Measurements from ENCODE around the gene HDAC7. TPM values are rescaled to one million over a fixed set of nuclear protein-coding genes. Genes with fewer than 3 reads are reported as not detected.

Gene HDAC7
- total RNA-seq, 1 donor from 2014 or later, result 27.1 TPM

DNA sequence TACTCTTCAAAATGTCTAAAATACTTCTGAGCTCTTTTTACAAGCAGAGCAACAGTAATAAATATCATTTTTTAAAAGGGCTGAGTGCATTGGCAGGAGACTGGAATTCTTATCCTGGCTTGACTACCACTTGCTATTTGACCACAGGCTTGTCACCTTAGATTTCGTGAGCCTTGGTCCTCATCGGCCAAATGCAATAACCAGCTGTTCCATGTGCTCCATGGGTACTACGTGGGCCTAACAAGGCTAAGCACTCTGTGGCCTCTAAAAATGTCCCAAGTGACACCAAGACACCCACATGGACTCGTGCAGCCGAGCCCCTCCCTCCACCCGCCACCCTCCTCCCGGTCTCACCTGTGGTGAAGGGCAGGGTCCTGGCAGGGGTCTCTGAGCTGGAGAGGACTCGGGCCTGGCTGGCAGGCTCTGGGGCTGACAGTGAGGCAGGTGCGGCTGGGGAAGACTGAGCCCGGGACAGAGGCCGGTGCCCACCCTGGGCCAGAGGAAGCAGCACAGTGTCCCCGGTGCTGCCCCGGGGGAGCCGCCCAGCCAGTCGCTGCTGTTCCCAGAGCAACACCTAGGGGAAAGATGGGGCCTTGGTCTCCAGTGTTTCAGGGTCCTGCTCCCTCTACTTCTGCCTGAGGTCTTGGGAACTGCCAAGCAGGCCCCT lies 26.6 kb downstream of the HDAC7 start:
- DNase-seq, result no peak

- no peak for DNase-seq
These were observed 27.8 kb downstream of the HDAC7 start for GRCh38 chr12:47791874-47792273.

DNA sequence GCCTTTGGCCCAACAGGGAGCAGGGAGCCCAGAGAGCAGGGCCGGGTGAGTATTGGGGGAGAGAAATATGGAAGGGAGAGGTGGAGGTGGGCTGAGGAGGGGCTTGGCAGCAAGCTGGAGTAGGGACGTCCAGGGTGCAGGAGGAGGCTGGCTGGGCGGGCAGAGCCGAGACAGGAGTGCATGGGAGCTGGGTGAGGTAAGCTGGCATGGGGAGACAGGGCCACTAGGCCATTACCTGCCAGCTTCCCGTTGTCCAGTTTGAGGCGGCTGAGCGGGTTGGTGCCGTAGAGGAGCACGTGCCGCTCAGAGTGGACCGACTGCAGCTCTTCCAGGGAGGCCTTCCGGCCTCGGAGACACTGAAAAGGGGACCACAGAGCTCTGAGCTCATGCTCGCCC lies 28.4 kb downstream of the HDAC7 start:
- DNase-seq, result no peak

DNA sequence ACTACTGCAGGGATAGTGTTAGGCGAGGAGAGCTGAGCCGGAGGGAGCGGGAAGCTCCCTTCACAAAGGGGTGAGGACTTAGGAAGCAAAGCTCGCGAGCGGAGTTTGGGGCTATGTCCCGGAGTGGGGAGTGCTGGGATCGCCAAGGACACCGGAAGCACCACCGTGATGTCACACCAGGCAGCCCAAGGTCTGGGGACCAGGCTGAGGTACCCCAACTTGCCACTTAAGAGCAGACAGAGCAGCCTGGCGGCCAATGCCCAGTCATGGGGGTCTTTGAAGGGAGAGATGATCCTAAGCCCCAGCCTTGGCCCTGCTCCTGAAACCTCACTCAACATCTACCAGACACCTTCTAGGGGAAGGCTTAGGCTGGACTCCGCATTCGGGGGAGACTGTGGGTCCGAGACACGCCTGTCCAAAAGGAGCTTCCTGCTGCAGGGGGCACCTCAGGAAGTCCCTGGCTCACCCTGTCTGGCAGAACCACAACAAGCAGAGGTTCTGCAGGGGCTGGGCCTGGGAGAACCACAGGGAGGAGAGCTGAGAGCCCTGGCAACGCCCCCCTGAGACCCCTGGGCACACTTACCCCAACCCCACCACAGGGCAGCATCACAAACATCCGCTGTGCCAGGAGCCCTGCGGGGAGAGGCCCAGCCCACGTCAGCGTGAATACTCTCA lies 28.9 kb downstream of the HDAC7 start:
- DNase-seq, result no peak

GRCh38 chr12:47789712-47790489 lies 29.8 kb downstream of the HDAC7 start:
- DNase-seq, result no peak

DNA sequence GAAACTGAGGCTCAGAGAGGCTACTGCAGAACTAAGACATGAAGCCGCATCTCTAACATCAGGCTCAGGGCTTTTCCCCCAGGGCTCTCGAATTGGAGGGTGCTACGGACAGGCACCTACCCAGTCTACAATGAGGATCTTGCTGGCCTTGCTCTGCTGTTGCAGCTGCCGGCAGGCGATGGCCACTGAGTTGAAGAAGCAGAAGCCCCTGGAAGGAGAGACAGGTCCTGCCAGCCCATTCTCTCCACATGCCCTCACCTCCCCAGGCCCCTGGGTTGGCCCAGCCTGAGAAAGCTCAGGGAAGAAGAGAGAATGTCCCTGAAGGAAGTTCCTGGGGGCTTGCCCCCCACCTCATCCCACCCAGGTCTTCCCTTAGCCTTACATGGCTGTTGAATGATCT lies 30.6 kb downstream of the HDAC7 start:
- DNase-seq, result no peak

DNA sequence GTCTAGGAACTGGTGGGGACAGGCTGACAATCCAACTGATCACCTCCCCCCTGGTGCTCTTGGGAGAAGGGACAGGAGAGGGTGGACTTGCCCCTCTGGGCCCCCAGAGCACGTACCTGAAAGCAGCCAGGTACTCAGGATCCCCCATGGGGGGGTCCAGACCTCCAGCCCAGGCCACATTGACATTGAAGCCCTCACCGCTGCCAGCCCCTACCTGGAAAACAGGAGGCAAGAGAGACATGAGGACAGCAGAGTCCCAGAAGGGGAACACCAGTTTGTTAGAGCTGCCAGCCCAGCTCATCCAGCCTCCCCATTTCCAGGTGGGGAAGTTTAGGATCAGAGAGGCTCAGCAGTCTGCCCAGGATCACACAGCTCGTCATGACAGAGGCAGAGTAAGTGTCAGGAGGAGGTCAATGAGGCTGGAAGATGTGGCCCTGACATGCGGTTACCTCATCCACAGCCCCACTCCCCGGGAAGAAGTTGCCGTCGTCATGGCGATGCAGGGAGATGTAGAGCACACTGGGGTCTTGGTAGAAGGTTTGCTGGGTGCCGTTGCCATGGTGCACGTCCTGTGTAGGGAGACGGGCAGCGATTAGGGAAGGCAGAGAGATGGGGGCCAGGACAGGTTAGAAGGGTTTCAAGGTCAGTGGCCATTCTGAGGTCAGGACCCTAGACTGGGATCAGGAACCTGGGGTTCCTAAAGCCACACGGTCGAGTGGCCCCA lies 31.9 kb downstream of the HDAC7 start:
- DNase-seq, result no peak

- DNase-seq, result no peak
These were observed 32.9 kb downstream of the HDAC7 start for GRCh38 chr12:47786662-47787280.

DNA sequence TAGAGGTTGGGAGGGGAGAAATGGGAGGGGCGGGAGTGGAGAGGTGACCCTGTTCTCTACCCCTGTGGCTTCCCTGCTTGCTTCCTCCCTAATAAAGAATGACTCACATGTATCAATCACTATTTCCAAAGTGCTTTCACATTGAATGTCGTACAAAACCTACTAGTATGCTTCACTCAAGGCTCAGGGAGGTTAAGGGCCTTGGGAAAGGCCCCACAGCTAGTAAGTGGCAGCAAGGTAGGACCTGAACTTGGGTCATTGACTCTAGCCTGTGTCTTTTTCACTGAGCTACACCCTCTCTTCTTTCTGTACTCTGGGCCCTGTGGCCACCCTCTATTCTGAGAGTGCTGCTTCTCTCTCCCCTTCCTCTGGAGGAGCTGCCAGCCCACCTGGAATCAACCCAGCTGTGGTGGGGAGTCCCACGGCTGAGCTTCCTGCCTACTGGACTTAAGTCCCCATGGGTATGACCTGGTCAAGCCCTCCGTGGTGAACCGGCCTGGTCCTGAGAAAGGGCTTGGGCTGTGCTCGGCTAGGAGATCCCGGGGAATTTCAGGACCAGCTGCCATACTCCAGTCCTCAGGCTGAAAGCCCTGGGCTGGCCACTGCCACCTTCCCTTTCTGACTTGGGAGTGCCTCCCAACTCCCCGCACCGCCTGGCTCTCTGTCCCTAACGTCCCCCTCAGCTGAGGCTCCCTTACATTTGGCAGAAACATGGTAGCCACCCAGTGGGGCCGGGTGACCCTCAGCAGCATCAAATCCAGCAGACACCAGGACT lies 33.6 kb downstream of the HDAC7 start:
- no peak for DNase-seq

- no peak for DNase-seq
These were observed 34.4 kb downstream of the HDAC7 start for GRCh38 chr12:47785036-47785886.

DNA sequence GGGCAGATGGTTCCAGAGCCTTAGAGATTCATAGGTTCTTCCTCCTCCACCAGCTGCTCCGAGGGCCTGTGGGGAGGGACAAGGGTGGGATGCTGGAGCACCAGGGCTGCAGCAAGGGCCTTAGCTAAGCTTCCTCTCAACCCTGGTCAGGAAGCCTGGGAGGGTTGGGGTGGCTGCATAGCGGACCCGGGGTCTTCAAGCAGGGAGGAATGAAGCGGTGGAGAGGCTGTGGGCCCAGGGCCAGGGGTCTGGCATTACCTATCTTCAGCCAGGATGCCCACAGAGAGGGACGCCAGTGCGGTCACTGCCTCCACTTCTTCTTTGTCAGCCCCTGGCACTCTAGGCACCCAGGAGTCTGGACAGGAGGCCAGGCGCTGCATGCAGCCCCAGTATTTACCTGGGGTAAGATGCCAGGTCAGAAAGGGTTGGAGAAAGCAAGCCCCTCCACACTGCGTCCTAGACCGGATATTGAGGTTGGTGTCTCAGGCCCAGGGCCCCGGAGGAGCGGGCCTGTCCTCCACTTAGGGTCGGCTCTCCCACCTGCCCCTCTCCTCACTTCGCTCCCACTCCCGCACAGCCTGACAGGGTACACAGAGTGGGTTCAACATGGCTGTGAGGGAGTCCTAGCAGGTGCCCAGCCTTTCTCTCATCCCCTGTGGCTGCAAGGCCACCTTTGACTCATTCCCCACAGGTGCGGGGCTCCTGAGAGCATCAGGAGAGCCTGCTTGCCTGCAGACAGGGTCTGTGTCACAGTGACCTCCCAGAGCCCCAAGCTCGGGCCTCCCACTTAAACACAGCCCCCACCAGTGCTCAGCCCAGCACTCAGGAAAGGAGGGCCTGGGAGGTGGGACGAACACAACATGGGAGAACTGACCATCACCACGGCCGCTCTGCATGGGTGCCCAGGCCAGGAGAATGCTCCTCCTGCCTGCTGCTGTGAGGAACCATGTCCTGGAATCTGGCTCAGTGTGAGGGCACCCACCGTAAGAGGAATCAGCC lies 35.6 kb downstream of the HDAC7 start:
- no peak for DNase-seq

- no peak for DNase-seq
These were observed 36.5 kb downstream of the HDAC7 start for GRCh38 chr12:47783024-47783755.

DNA sequence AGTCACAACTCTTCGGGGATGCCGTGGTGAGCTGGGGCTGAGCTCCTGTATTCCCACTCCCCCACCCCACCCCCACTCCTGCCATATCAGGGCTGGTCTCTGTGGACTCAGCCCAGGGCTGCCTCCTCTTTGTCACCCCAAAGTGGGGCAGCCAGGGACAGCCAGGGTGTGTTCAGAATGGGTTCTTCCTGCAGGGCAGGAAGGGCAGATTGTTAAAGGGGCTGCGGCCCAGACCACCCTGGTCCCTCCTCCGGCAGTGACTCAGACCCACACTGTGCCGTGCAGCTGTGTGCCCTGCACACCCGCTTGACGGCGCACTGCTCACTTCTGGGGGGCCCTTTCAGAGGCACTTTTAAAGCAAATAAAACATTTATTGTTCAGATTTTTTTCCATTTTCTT lies 37.3 kb downstream of the HDAC7 start:
- no peak for DNase-seq

DNA sequence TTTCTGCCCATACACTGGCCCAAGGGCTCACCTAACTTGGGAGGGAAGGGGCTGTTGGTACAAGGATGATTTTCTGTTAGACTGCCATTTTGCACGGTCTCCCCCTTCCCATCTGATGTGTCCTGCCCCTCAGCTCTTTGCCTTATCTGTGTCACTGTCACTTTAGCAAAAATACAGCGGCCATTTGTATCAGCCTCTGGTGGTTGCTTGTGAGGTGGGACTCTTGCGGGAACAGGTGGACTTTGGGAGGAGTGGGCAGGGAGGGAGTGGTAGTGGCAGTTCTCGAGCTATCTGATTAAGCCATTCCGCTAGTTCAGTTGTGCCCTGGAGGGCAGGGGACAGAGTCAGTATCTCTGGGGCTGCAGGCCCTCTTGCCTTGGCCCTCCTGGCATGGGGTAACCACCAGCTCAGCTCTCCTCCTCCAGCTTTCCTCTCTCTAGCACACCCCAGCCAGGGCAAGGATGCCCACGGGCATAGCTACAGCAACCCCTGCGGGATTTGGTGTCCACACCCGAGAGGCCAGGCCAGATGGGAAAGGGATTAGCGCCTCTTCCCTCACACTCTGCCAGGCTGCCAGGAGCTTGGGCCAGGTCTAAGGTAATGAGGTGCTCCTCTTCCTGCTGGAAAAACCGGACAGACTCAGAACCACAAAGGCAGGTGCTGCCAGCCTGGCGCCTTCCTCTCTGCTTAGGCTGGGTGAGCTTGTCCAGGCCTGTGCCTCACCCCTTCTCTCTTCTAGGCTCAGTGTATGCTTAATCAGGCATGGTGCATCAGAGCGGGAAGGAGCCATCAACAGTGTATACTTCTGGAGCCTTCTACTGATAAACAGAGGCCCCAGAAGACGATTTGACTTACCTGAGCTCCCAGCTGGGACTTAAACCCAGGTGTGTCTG lies 38.0 kb downstream of the HDAC7 start:
- DNase-seq, result no peak

DNA sequence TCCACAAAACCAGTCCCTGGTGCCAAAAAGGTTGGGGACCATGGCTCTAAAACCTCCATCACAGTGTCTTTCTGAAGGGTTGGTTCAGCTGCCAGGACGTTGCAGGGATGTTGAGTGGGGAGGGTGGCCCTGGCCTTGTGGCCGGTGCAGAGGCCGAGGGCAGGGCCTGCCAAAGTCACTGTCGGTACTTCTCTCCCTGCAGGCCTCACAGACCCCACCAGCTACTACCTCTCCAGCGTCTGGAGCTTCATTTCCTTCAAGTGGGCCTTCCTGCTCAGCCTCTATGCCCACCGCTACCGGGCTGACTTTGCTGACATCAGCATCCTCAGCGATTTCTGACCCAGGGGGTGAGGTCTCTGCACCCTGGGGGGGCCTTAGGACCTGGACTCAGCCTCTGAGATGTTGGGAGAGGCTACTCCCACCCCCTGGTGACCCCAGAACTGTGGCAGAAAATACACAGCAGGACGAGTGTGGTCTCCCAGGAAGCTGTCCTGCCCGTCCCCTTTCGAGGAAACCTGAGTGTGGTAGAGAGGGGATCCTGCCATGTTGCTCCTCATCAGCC lies 39.7 kb downstream of the HDAC7 start:
- no peak for DNase-seq

DNA sequence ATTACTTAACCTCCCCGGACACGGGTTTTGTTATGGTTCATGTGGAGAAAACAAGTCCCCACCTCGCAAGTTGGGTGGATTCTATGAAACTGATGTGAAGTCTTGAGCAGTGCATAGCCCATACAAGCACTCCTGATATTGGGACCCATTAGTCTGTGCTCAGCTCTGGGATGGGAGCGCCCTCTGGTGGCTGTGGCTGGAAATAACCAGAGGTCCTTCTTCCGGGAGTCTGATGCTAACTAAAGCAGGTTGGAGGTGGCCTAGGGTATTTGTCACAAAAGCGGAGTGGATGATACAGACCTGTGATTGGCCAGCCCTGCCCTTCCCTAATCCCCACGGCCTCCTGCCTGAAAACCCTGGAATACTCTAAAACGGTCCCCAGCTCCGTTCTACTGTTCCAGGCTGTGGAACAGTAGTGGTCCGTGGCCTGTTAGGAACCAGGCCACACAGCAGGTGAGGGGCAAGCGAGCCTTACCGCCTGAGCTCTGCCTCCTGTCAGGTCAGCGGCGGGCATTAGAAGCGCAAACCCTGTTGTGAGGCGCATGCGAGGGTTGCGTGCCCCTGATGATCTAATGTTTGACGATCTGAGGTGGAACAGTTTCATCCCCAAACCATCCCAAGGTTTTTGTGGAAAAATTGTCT lies 40.3 kb downstream of the HDAC7 start:
- peak; percentile 89 for DNase-seq

- DNase-seq, result no peak
These were observed 40.8 kb downstream of the HDAC7 start for GRCh38 chr12:47778881-47779280.

Measured in skin of body (tissue), 2 donors.